HCT116 (cell line): ENCODE results near the gene FAM200B. TPM values are rescaled to one million over a fixed set of nuclear protein-coding genes. Genes with fewer than 3 reads are reported as not detected.

Experiments
- ATAC-seq: fragments of 200-7000 bp; cut with Tn5 transposase; 2 replicates; pipeline ENCODE4 v1.9.1; 2020; ENCODE audit warnings: mild to moderate bottlenecking, moderate library complexity
- BruUV-seq: library from RNA; stranded (reverse); fragments of 400-500 nt; replicated peaks from 2 replicates; lab custom pipeline; 2021; lab: Mats Ljungman, UMichigan
- CTCF ChIA-PET: fragments of 300-600 bp; sonication (Branson Sonifier 250); formaldehyde crosslinking; loops from one replicate; lab custom pipeline; 2021; ENCODE audit warnings: antibody characterized with exemption; lab: Charles Lee
- POLR2A ChIA-PET: fragments of 300-600, 350-600 bp; sonication (Branson Sonifier 250); formaldehyde crosslinking; loops from one replicate; lab custom pipeline; 2021; ENCODE audit warnings: antibody characterized with exemption; lab: Charles Lee
- RAD21 ChIA-PET, 2 experiments: fragments of 300-600 bp; sonication (Branson Sonifier 250); formaldehyde crosslinking; loops; one replicate each; lab custom pipeline; 2023; ENCODE audit warnings: low total read pairs in 2 of 2; ENCODE audit not compliant: uncharacterized antibody in 2 of 2, unreplicated experiment in 2 of 2, low non-redundant PET in 1 of 2; lab: Charles Lee
- DNase-seq: peaks from one replicate; pipeline ENCODE4 v3.0.0-alpha.2; 2010; ENCODE audit warnings: low read depth, low spot score
- H2AFZ ChIP-seq: fragments of 200-600 bp; shearing (Covaris generic), sonication (generic); 2 replicates; pipeline ENCODE4 v1.6.1; 2017; ENCODE audit warnings: low read depth, mixed run types, mixed read lengths, antibody characterized with exemption, low read length; ENCODE audit not compliant: poor library complexity, severe bottlenecking
- H3K27ac ChIP-seq: 2 replicates; pipeline ENCODE4 v1.5.1; 2012; ENCODE audit warnings: low read depth, low read length
- H3K27me3 ChIP-seq: fragments of 200-600 bp; sonication (generic); 2 replicates; pipeline ENCODE4 v1.6.1; 2016; ENCODE audit warnings: mixed run types, low read length, mixed read lengths; ENCODE audit not compliant: insufficient read depth
- H3K36me3 ChIP-seq, 2 experiments: fragments of 200-500 bp in 1 of 2; fragments of 200-600 bp in 1 of 2; sonication (Bioruptor generic) in 1 of 2; sonication (generic) in 1 of 2; 2 replicates each; pipeline versions ENCODE4 v1.5.1 to v1.6.1; 2014 to 2016; ENCODE audit warnings: low read length in 2 of 2, inconsistent platforms in 1 of 2, mixed read lengths in 1 of 2, mixed run types in 1 of 2; ENCODE audit not compliant: insufficient read depth in 2 of 2, control insufficient read depth in 1 of 2
- H3K4me1 ChIP-seq, 2 experiments: fragments of 200-600 bp in 1 of 2; sonication (generic) in 1 of 2; 2 replicates each; pipeline versions ENCODE4 v1.5.1 to v1.6.1; 2012 to 2017; ENCODE audit warnings: low read length in 2 of 2, inconsistent platforms in 1 of 2, mild to moderate bottlenecking in 1 of 2, mixed read lengths in 1 of 2, mixed run types in 1 of 2, moderate library complexity in 1 of 2; ENCODE audit not compliant: insufficient read depth in 2 of 2, control insufficient read depth in 1 of 2
- H3K4me2 ChIP-seq: fragments of 200-600 bp; sonication (generic); 2 replicates; pipeline ENCODE4 v1.6.1; 2017; ENCODE audit warnings: mixed run types, low read length, mixed read lengths
- H3K4me3 ChIP-seq, 2 experiments: fragments of 200-600 bp in 1 of 2; sonication (generic) in 1 of 2; replicated peaks in 1 of 2; 2 replicates each; pipeline ENCODE4 v1.5.1; 2011 to 2016; ENCODE audit warnings: low read length in 2 of 2, control low read depth in 1 of 2, low read depth in 1 of 2, mild to moderate bottlenecking in 1 of 2, mixed read lengths in 1 of 2, mixed run types in 1 of 2
- H3K79me2 ChIP-seq: fragments of 200-600 bp; sonication (generic); 2 replicates; pipeline ENCODE4 v1.6.1; 2017; ENCODE audit warnings: mild to moderate bottlenecking, mixed run types, low read length, moderate library complexity, mixed read lengths; ENCODE audit not compliant: insufficient read depth
- H3K9ac ChIP-seq: fragments of 200-600 bp; sonication (generic); 2 replicates; pipeline ENCODE4 v1.6.1; 2016; ENCODE audit warnings: low read length, mixed read lengths
- H3K9me2 ChIP-seq: fragments of 200-600 bp; sonication (generic), shearing (Covaris generic); 2 replicates; pipeline ENCODE4 v1.6.1; 2017; ENCODE audit warnings: mixed run types, mild to moderate bottlenecking, moderate library complexity; ENCODE audit not compliant: insufficient read depth
- H3K9me3 ChIP-seq, 2 experiments: fragments of 200-500 bp in 1 of 2; fragments of 200-600 bp in 1 of 2; sonication (Bioruptor generic) in 1 of 2; sonication (generic) in 1 of 2; 2 replicates each; pipeline ENCODE4 v1.6.1; 2014 to 2017; ENCODE audit warnings: low read length in 2 of 2, mixed read lengths in 2 of 2, inconsistent platforms in 1 of 2, low read depth in 1 of 2, mild to moderate bottlenecking in 1 of 2, mixed run types in 1 of 2, moderate library complexity in 1 of 2; ENCODE audit not compliant: control insufficient read depth in 1 of 2, insufficient read depth in 1 of 2
- H4K20me1 ChIP-seq: fragments of 200-600 bp; sonication (generic), shearing (Covaris generic); 2 replicates; pipeline ENCODE4 v1.6.1; 2017; ENCODE audit warnings: mixed run types, mild to moderate bottlenecking, moderate library complexity; ENCODE audit not compliant: insufficient read depth
- ATF3 ChIP-seq: IDR thresholded peaks from 2 replicates; pipeline ENCODE4 v1.6.1; 2012
- CEBPB ChIP-seq: IDR thresholded peaks from 2 replicates; pipeline ENCODE4 v1.6.1; 2012; ENCODE audit warnings: low read depth
- CTCF ChIP-seq, 3 experiments: fragments of 200-600 bp in 1 of 3; sonication (generic) in 1 of 3; IDR thresholded peaks in 2 of 3; conservative IDR thresholded peaks in 1 of 3; 2 replicates each; pipeline ENCODE4 v1.5.1; 2012 to 2017; ENCODE audit warnings: low read depth in 2 of 3, low read length in 2 of 3, antibody characterized with exemption in 1 of 3, borderline replicate concordance in 1 of 3, control low read depth in 1 of 3, mild to moderate bottlenecking in 1 of 3, mixed read lengths in 1 of 3, mixed run types in 1 of 3, moderate library complexity in 1 of 3; ENCODE audit not compliant: insufficient read depth in 1 of 3
- EGR1 ChIP-seq: IDR thresholded peaks from 2 replicates; pipeline ENCODE4 v1.6.1; 2012; ENCODE audit warnings: low read depth
- ELF1 ChIP-seq: IDR thresholded peaks from 2 replicates; pipeline ENCODE4 v1.6.1; 2012; ENCODE audit warnings: low read depth, borderline replicate concordance
- EZH2phosphoT487 ChIP-seq: fragments of 200-600 bp; IDR thresholded peaks from 2 replicates; pipeline ENCODE4 v1.6.1; 2018; ENCODE audit warnings: antibody characterized with exemption, borderline replicate concordance
- POLR2AphosphoS5 ChIP-seq: IDR thresholded peaks from 2 replicates; pipeline ENCODE4 v1.6.1; 2011; ENCODE audit warnings: mild to moderate bottlenecking, low read depth, low read length, moderate library complexity
- RAD21 ChIP-seq: IDR thresholded peaks from 2 replicates; pipeline ENCODE4 v1.6.1; 2012; ENCODE audit warnings: low read depth, mild to moderate bottlenecking
- SP1 ChIP-seq: IDR thresholded peaks from 2 replicates; pipeline ENCODE4 v1.6.1; 2012; ENCODE audit warnings: low read depth
- TCF7L2 ChIP-seq: IDR thresholded peaks from 2 replicates; pipeline ENCODE4 v1.7.0; 2011; ENCODE audit warnings: borderline replicate concordance, inconsistent platforms; ENCODE audit not compliant: insufficient read depth, insufficient read length; ENCODE audit errors: extremely low read depth
- YY1 ChIP-seq: IDR thresholded peaks from 2 replicates; pipeline ENCODE4 v1.6.1; 2011; ENCODE audit warnings: low read length, low read depth, moderate library complexity, mild to moderate bottlenecking; ENCODE audit not compliant: insufficient replicate concordance; ENCODE audit errors: extremely low read depth
- ZBTB33 ChIP-seq: IDR thresholded peaks from 2 replicates; pipeline ENCODE4 v1.6.1; 2011; ENCODE audit warnings: mild to moderate bottlenecking, low read length, moderate library complexity; ENCODE audit not compliant: insufficient replicate concordance; ENCODE audit errors: extremely low read depth
- ZFX ChIP-seq: fragments of 450-650 bp; IDR thresholded peaks from 2 replicates; pipeline ENCODE4 v1.6.1; 2017
- intact Hi-C: fragments of 100-400 bp; cut with micrococcal nuclease; formaldehyde crosslinking; loops from 2 replicates; pipeline ENCODE4 v1.10.0; 2022
- total RNA-seq: library from RNA; stranded (reverse); gene quantifications from one replicate; pipeline ENCODE4 v1.2.1, GENCODE V29; 2021; ENCODE audit not compliant: unreplicated experiment

Gene FAM200B
- total RNA-seq, 1 experiment from 2014 or later, result 26.1 TPM

- H3K79me2 ChIP-seq, result no peaks in the 10 kb centered on the region
- no peak overlapping the region for H3K4me3 ChIP-seq
- ChIA-PET CTCF (no interaction called here), POLR2A (no interaction called here), RAD21 (no interaction called here)
- ATAC-seq (no peak), DNase-seq (no peak)
- H3K27ac ChIP-seq, result no peak overlapping the region
- H3K27me3 ChIP-seq, result no peaks in the 10 kb centered on the region
- H3K9me2 ChIP-seq, result no peaks in the 10 kb centered on the region
- no peak for TF ChIP-seq POLR2AphosphoS5
- no peak for TF ChIP-seq EGR1
- TF ChIP-seq SP1, result no peak
- no peak for TF ChIP-seq ZFX
- no peak for TF ChIP-seq EZH2phosphoT487
- no peak for TF ChIP-seq RAD21
- intact Hi-C loops, result no loop called here
- H3K4me2 ChIP-seq, result no peak overlapping the region
- H2AFZ ChIP-seq, result no peak overlapping the region
- H3K9ac ChIP-seq, result no peak overlapping the region
- H3K36me3 ChIP-seq, result no peaks in the 10 kb centered on the region
- BruUV-seq, result no TSS peak
- no peaks in the 10 kb centered on the region for H3K9me3 ChIP-seq
- peaks cover 0 to 5% of the 10 kb centered on the region in 2 experiments; a peak in 1 of 4 replicates for H3K4me1 ChIP-seq
- no peaks in the 10 kb centered on the region for H4K20me1 ChIP-seq
Measured at GRCh38 chr4:15717086-15717485, 35.5 kb downstream of the FAM200B start.

- POLR2A ChIA-PET, result no interaction called here
- Histone ChIP-seq H4K20me1 (no peaks in the 10 kb centered on the region), H3K4me3 (no peak overlapping the region), H3K79me2 (no peaks in the 10 kb centered on the region), H3K27me3 (no peaks in the 10 kb centered on the region), H3K4me2 (no peak overlapping the region), H3K27ac (no peak overlapping the region), H3K9me3 (no peaks in the 10 kb centered on the region), H3K9ac (no peak overlapping the region), H3K9me2 (no peaks in the 10 kb centered on the region), H2AFZ (no peak overlapping the region), H3K4me1 (peaks cover 0 to 5% of the 10 kb centered on the region in 2 experiments; a peak in 1 of 4 replicates), H3K36me3 (no peaks in the 10 kb centered on the region)
- CTCF ChIA-PET, result no interaction called here
- ATAC-seq (no peak), DNase-seq (no peak)
- RAD21 ChIA-PET, result no interaction called here
- no TSS peak for BruUV-seq
- TF ChIP-seq SP1, result no peak
- TF ChIP-seq CTCF (IDR thresholded peaks at IDR 0.05 in 2 of 3, conservative IDR thresholded peaks at IDR 0.05 in 1 of 3; ENCODE audit: borderline replicate concordance in 1 of 3, insufficient read depth in 1 of 3, low read depth in 2 of 3, low read length in 2 of 3), result no peak
- no peak for TF ChIP-seq CEBPB
- TF ChIP-seq YY1, result no peak
- no peak for TF ChIP-seq EGR1
- TF ChIP-seq TCF7L2, result no peak
- TF ChIP-seq ZBTB33, result no peak
- no peak for TF ChIP-seq ELF1
- no peak for TF ChIP-seq RAD21
- TF ChIP-seq ATF3, result no peak
- intact Hi-C loops, result no loop called here
Measured at GRCh38 chr4:15717657-15718416, 36.2 kb downstream of the FAM200B start.
